Spleen (tissue), 11 donors: ENCODE results near the gene SDK2. TPM values are rescaled to one million over a fixed set of nuclear protein-coding genes. Genes with fewer than 3 reads are reported as not detected.

Experiments used
- DNase-seq: peaks from one replicate; pipeline ENCODE4 v3.0.0-alpha.2; 2020
- H3K27ac ChIP-seq, 8 donors: fragments of 200-600 bp; sonication (generic) in 7 of 8; 1 replicate in 4 of 8; 2 replicates in 4 of 8; pipeline versions ENCODE4 v1.5.0 to v1.8.0; 2016 to 2021; ENCODE audit warnings: inconsistent platforms in 4 of 8, mild to moderate bottlenecking in 4 of 8, moderate library complexity in 1 of 8
- H3K27me3 ChIP-seq, 7 donors: fragments of 200-600 bp; sonication (generic) in 6 of 7; replicated peaks in 1 of 7; 1 replicate in 4 of 7; 2 replicates in 3 of 7; pipeline versions ENCODE4 v1.5.0 to v1.8.0; 2016 to 2021; ENCODE audit warnings: inconsistent platforms in 3 of 7, mild to moderate bottlenecking in 1 of 7
- H3K36me3 ChIP-seq, 6 donors: fragments of 200-600 bp; sonication (generic) in 5 of 6; 1 replicate in 4 of 6; 2 replicates in 2 of 6; pipeline versions ENCODE4 v1.5.0 to v1.8.0; 2016 to 2021; ENCODE audit warnings: inconsistent platforms in 2 of 6
- H3K4me1 ChIP-seq, 6 donors: fragments of 200-600 bp; sonication (generic) in 5 of 6; 1 replicate in 3 of 6; 2 replicates in 3 of 6; pipeline versions ENCODE4 v1.5.0 to v1.8.0; 2016 to 2021; ENCODE audit warnings: inconsistent platforms in 3 of 6
- H3K4me3 ChIP-seq, 8 donors: fragments of 200-600 bp; sonication (generic) in 7 of 8; 1 replicate in 4 of 8; 2 replicates in 4 of 8; pipeline versions ENCODE4 v1.5.0 to v1.8.0; 2016 to 2021; ENCODE audit warnings: inconsistent platforms in 4 of 8, mild to moderate bottlenecking in 4 of 8, moderate library complexity in 2 of 8
- H3K9me3 ChIP-seq, 8 donors: fragments of 200-600 bp; sonication (generic) in 7 of 8; 1 replicate in 4 of 8; 2 replicates in 4 of 8; pipeline versions ENCODE4 v1.5.0 to v1.8.0; 2016 to 2021; ENCODE audit warnings: inconsistent platforms in 4 of 8
- CTCF ChIP-seq, 11 experiments: fragments of 200-600 bp in 7 of 11; fragments of 450-650 bp in 4 of 11; sonication (generic) in 4 of 11; IDR thresholded peaks in 8 of 11; conservative IDR thresholded peaks in 3 of 11; 1 replicate in 7 of 11; 2 replicates in 4 of 11; pipeline versions ENCODE4 v1.4.0 to v1.8.0; 2016 to 2021; ENCODE audit warnings: antibody characterized with exemption in 11 of 11, inconsistent platforms in 4 of 11, mild to moderate bottlenecking in 1 of 11
- POLR2A ChIP-seq, 3 donors: fragments of 450-650 bp; IDR thresholded peaks; one replicate each; pipeline ENCODE4 v1.5.1; 2017; ENCODE audit warnings: antibody characterized with exemption in 3 of 3, mild to moderate bottlenecking in 1 of 3
- POLR2AphosphoS5 ChIP-seq, 3 donors: sonication (generic); formaldehyde crosslinking; IDR thresholded peaks; one replicate each; pipeline ENCODE4 v1.5.1; 2017; ENCODE audit warnings: antibody characterized with exemption in 3 of 3
- WGBS, 5 donors: extraction: QIAGEN DNeasy Blood & Tissue Kit in 3 of 5; methylation state at CpG; one replicate each; pipeline versions ENCODE4 v1.1.5 to v1.1.7; 2013 to 2018; 5-methylcytosine and 5-hydroxymethylcytosine counted together
- intact Hi-C: fragments of 100-400 bp; cut with DNase I; formaldehyde crosslinking; loops from one replicate; pipeline ENCODE4 v1.15.0; 2023; ENCODE audit warnings: low total_unique reads
- polyA plus RNA-seq, 3 donors: library from polyadenylated mRNA; stranded (reverse); fragments of 200-250 nt; gene quantifications; one replicate each; pipeline ENCODE4 v1.2.1, GENCODE V29; 2013
- total RNA-seq, 7 donors: library from RNA; depleted of rRNA in 3 of 7; stranded (reverse); fragments of >200 nt in 3 of 7; fragmentation: NEBNext Ultra II Directional in 4 of 7; extraction: Animal tissue kit (Norgen Biotek cat#: 25700) in 4 of 7; gene quantifications; one replicate each; pipeline versions ENCODE4 v1.1.0 to v1.2.1, GENCODE V29; 2016 to 2021
- donor health status: healthy with polysubstance abuse.
- donor health status: DM: no; HTN: no; CAD: no; lungs with moderate emphysema.
- donor health status: DM: no; HTN: no; CAD: no.
- donor health status: Bipolar disorder and iron deficiency.
- donor health status: healthy.
- donor health status: DM: no; HTN: no; CAD: no.
- donor health status: DM: yes; HTN: yes; CAD: no.

Gene SDK2
- total and polyA plus RNA-seq, 10 donors, result 0.86 to 16.5 (median 9.7) TPM

- 87 to 100% (median 92%) methylated on average over 1 of the region's 1 CpG for WGBS, 5 donors
- intact Hi-C loops, result no loop called here
Measured at GRCh38 chr17:73594598-73594997, 49.6 kb downstream of the SDK2 start.

GRCh38 chr17:73594025-73594424, 50.2 kb downstream of the SDK2 start:
- no peak for DNase-seq
- Histone ChIP-seq H3K4me1 (peaks cover 34 to 83% (median 61%) of the 10 kb centered on the region in 6 donors), H3K36me3 (no peaks in the 10 kb centered on the region), H3K4me3 (no peak overlapping the region), H3K27me3 (peaks cover 0 to 13% (median 0%) of the 10 kb centered on the region in 7 donors), H3K9me3 (no peaks in the 10 kb centered on the region), H3K27ac (peak overlapping the region in 7 of 8 donors; percentile 75 to 86 (median 81))
- no peak for TF ChIP-seq POLR2A (IDR thresholded peaks at IDR 0.05)
- TF ChIP-seq POLR2AphosphoS5 (IDR thresholded peaks at IDR 0.05), result no peak
- TF ChIP-seq CTCF (IDR thresholded peaks at IDR 0.05 in 8 of 11, conservative IDR thresholded peaks at IDR 0.05 in 3 of 11), result no peak
- 78 to 85% (median 83%) methylated on average over 6 to 7 of the region's 7 CpGs for WGBS, 5 donors
- intact Hi-C loops, result no loop called here

More at GRCh38 chr17:73594598-73594997, 49.6 kb downstream of the SDK2 start:
- Histone ChIP-seq H3K27ac (peak overlapping the region in 5 of 8 donors; percentile 75 to 86 (median 83)), H3K9me3 (no peaks in the 10 kb centered on the region), H3K36me3 (no peaks in the 10 kb centered on the region), H3K27me3 (peaks cover 0 to 13% (median 0%) of the 10 kb centered on the region in 7 donors), H3K4me1 (peaks cover 34 to 78% (median 57%) of the 10 kb centered on the region in 6 donors), H3K4me3 (no peak overlapping the region)
- TF ChIP-seq POLR2A (IDR thresholded peaks at IDR 0.05) (no peak), CTCF (IDR thresholded peaks at IDR 0.05 in 8 of 11, conservative IDR thresholded peaks at IDR 0.05 in 3 of 11) (no peak), POLR2AphosphoS5 (IDR thresholded peaks at IDR 0.05) (no peak)
- DNase-seq, result no peak

GRCh38 chr17:73593249-73593965, 50.8 kb downstream of the SDK2 start:
- no peak for DNase-seq
- no peak for TF ChIP-seq POLR2AphosphoS5 (IDR thresholded peaks at IDR 0.05)
- no peak for TF ChIP-seq POLR2A (IDR thresholded peaks at IDR 0.05)
- no peak for TF ChIP-seq CTCF (IDR thresholded peaks at IDR 0.05 in 8 of 11, conservative IDR thresholded peaks at IDR 0.05 in 3 of 11)
- Histone ChIP-seq H3K27me3 (peaks cover 0 to 13% (median 0%) of the 10 kb centered on the region in 7 donors), H3K9me3 (no peaks in the 10 kb centered on the region), H3K4me3 (no peak overlapping the region), H3K4me1 (peaks cover 38 to 86% (median 66%) of the 10 kb centered on the region in 6 donors), H3K27ac (peak overlapping the region; percentile 54 to 86 (median 80)), H3K36me3 (no peaks in the 10 kb centered on the region)
- intact Hi-C loops, result no loop called here
- 64 to 78% (median 74%) methylated on average over 7 of the region's 7 CpGs for WGBS, 5 donors

- no peak for TF ChIP-seq POLR2AphosphoS5 (IDR thresholded peaks at IDR 0.05)
- no peak for TF ChIP-seq CTCF (IDR thresholded peaks at IDR 0.05 in 8 of 11, conservative IDR thresholded peaks at IDR 0.05 in 3 of 11)
- TF ChIP-seq POLR2A (IDR thresholded peaks at IDR 0.05), result no peak
- peaks cover 42 to 95% (median 70%) of the 10 kb centered on the region in 6 donors for H3K4me1 ChIP-seq
- peaks cover 0 to 13% (median 0%) of the 10 kb centered on the region in 7 donors for H3K27me3 ChIP-seq
- intact Hi-C loops, result no loop called here
- H3K9me3 ChIP-seq, result no peaks in the 10 kb centered on the region
- no peaks in the 10 kb centered on the region for H3K36me3 ChIP-seq
- peak overlapping the region in 1 of 8 donors; percentile 40 for H3K4me3 ChIP-seq
- DNase-seq, result peak; percentile 80
- WGBS, 5 donors, result 29 to 60% (median 44%) methylated on average over 12 to 18 of the region's 18 CpGs
- H3K27ac ChIP-seq, result peak overlapping the region; percentile 54 to 86 (median 80)
Measured at GRCh38 chr17:73592501-73592961, 51.7 kb downstream of the SDK2 start.
